Panc1 (cell line): ENCODE data around the gene PIK3CD. TPM values are rescaled to one million over a fixed set of nuclear protein-coding genes. Genes with fewer than 3 reads are reported as not detected.

ENCODE experiments used
- ATAC-seq: fragments of 200-7000 bp; cut with Tn5 transposase; 2 replicates; pipeline ENCODE4 v1.9.1; 2020; ENCODE audit warnings: mild to moderate bottlenecking, moderate library complexity
- BruUV-seq: library from RNA; stranded (reverse); fragments of 400-500 nt; replicated peaks from 2 replicates; lab custom pipeline; 2021; lab: Mats Ljungman, UMichigan
- CTCF ChIA-PET: fragments of 300-600 bp; sonication (Branson Sonifier 250); formaldehyde crosslinking; loops from one replicate; lab custom pipeline; 2022; ENCODE audit warnings: antibody characterized with exemption; lab: Charles Lee
- POLR2A ChIA-PET: fragments of 300-600 bp; sonication (Branson Sonifier 250); formaldehyde crosslinking; loops from one replicate; lab custom pipeline; 2022; ENCODE audit warnings: antibody characterized with exemption; lab: Charles Lee
- DNase-seq: peaks from one replicate; pipeline ENCODE4 v3.0.0-alpha.2; 2010; ENCODE audit warnings: low read depth, low spot score
- H3K27ac ChIP-seq: 2 replicates; pipeline ENCODE4 v1.5.1; 2011; ENCODE audit warnings: mild to moderate bottlenecking, low read length, inconsistent platforms
- H3K27me3 ChIP-seq: fragments of 200-500 bp; sonication (Bioruptor generic); 2 replicates; pipeline ENCODE4 v1.6.0; 2014; ENCODE audit warnings: low read length, inconsistent platforms; ENCODE audit not compliant: control insufficient read depth, insufficient read depth
- H3K36me3 ChIP-seq: fragments of 200-500 bp; sonication (Bioruptor generic); 2 replicates; pipeline ENCODE4 v1.5.1; 2014; ENCODE audit warnings: inconsistent platforms, mild to moderate bottlenecking, low read length, moderate library complexity; ENCODE audit not compliant: control insufficient read depth, insufficient read depth
- H3K4me1 ChIP-seq: 2 replicates; pipeline ENCODE4 v1.5.1; 2011; ENCODE audit warnings: inconsistent platforms, mild to moderate bottlenecking, low read length, moderate library complexity; ENCODE audit not compliant: control insufficient read depth, insufficient read depth
- H3K4me3 ChIP-seq, 2 experiments: 2 replicates each; pipeline ENCODE4 v1.5.1; 2011 to 2012; ENCODE audit warnings: low read depth in 2 of 2, low read length in 2 of 2, mild to moderate bottlenecking in 2 of 2, inconsistent platforms in 1 of 2, moderate library complexity in 1 of 2
- H3K9me3 ChIP-seq: fragments of 200-500 bp; sonication (Bioruptor generic); 2 replicates; pipeline ENCODE4 v1.5.1; 2014; ENCODE audit warnings: low read depth, mild to moderate bottlenecking, inconsistent platforms, low read length, moderate library complexity; ENCODE audit not compliant: control insufficient read depth, insufficient read depth
- POLR2AphosphoS5 ChIP-seq: IDR thresholded peaks from 2 replicates; pipeline ENCODE4 v1.6.1; 2012; ENCODE audit warnings: mild to moderate bottlenecking, low read depth, low read length, moderate library complexity
- SIN3A ChIP-seq: IDR thresholded peaks from 2 replicates; pipeline ENCODE4 v1.6.1; 2012; ENCODE audit warnings: low read depth, mild to moderate bottlenecking, low read length, moderate library complexity, borderline replicate concordance; ENCODE audit not compliant: insufficient read depth
- TCF7L2 ChIP-seq: IDR thresholded peaks from 2 replicates; pipeline ENCODE4 v1.6.1; 2011; ENCODE audit warnings: mild to moderate bottlenecking, low read depth, low read length, inconsistent platforms
- in situ Hi-C: cut with HindIII; loops from 2 replicates; pipeline ENCODE4 v1.10.0; 2016; ENCODE audit warnings: low sequenced_read_pairs, low pct_unique_long_range_greater_than_20kb
- intact Hi-C: fragments of 100-400 bp; cut with micrococcal nuclease; formaldehyde crosslinking; loops from one replicate; pipeline ENCODE4 v1.10.0; 2022; ENCODE audit not compliant: unreplicated experiment
- total RNA-seq: library from RNA; stranded (reverse); gene quantifications from one replicate; pipeline ENCODE4 v1.2.1, GENCODE V29; 2021; ENCODE audit not compliant: unreplicated experiment
- TF ChIP-seq, protein P1 (sequence below), 2 experiments: IDR thresholded peaks; 2 replicates each; pipeline ENCODE4 v1.6.1; 2011 to 2012; ENCODE audit warnings: low read depth in 2 of 2, control low read depth in 1 of 2, low read length in 1 of 2, mild to moderate bottlenecking in 1 of 2, moderate library complexity in 1 of 2; ENCODE audit not compliant: insufficient read depth in 1 of 2
- TF ChIP-seq, protein P2 (sequence below): fragments of 450-650 bp; IDR thresholded peaks from 2 replicates; pipeline ENCODE4 v1.5.1; 2017; ENCODE audit warnings: mild to moderate bottlenecking

Gene PIK3CD
- total RNA-seq, 1 experiment from 2014 or later, result 12.5 TPM

DNA sequence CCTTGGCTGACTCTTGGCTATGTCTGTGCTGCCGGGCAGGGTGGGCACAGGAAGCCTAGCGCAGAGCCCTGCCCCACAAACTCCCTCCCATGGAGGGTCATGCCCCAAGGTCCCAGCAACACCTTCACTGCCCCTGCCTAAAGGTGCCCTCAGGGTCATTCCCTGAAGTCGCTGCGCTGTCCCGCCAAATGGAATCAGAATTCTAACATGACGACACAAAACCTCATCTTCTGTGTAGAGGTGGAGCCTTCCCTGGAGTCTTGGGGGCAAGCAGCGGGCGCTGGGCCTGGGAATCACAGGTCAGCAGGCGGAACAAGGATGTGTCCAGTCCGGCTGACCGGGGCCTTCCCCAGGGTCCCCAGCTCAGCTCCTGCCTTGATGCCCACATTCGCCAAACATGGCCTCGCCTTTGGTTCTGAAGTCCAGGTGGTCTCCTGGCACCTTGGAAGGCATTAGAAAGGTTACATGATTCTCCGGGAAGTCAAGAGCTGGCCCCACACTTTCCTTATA lies 45.5 kb upstream of the PIK3CD start:
- intact Hi-C loops (no loop called here), in situ Hi-C loops (no loop called here)
- Histone ChIP-seq H3K27ac (no peak overlapping the region), H3K4me1 (no peaks in the 10 kb centered on the region), H3K27me3 (no peaks in the 10 kb centered on the region), H3K4me3 (no peak overlapping the region), H3K9me3 (no peaks in the 10 kb centered on the region), H3K36me3 (no peaks in the 10 kb centered on the region; the same call in 1 of the 2 replicates)
- DNase-seq, result no peak
- ChIA-PET CTCF (no interaction called here), POLR2A (interaction anchor here (0.5 to 0.6 kb wide), 2 partner anchors 508 to 632 kb away, joined by 7 to 14 read pairs; no protein-coding TSS in a partner anchor)
- ATAC-seq, result no peak
- BruUV-seq, result no TSS peak
- TF ChIP-seq, protein P1, sequence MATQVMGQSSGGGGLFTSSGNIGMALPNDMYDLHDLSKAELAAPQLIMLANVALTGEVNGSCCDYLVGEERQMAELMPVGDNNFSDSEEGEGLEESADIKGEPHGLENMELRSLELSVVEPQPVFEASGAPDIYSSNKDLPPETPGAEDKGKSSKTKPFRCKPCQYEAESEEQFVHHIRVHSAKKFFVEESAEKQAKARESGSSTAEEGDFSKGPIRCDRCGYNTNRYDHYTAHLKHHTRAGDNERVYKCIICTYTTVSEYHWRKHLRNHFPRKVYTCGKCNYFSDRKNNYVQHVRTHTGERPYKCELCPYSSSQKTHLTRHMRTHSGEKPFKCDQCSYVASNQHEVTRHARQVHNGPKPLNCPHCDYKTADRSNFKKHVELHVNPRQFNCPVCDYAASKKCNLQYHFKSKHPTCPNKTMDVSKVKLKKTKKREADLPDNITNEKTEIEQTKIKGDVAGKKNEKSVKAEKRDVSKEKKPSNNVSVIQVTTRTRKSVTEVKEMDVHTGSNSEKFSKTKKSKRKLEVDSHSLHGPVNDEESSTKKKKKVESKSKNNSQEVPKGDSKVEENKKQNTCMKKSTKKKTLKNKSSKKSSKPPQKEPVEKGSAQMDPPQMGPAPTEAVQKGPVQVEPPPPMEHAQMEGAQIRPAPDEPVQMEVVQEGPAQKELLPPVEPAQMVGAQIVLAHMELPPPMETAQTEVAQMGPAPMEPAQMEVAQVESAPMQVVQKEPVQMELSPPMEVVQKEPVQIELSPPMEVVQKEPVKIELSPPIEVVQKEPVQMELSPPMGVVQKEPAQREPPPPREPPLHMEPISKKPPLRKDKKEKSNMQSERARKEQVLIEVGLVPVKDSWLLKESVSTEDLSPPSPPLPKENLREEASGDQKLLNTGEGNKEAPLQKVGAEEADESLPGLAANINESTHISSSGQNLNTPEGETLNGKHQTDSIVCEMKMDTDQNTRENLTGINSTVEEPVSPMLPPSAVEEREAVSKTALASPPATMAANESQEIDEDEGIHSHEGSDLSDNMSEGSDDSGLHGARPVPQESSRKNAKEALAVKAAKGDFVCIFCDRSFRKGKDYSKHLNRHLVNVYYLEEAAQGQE (IDR thresholded peaks at IDR 0.05; ENCODE audit: insufficient read depth in 1 of 2, low read depth in 2 of 2, low read length in 1 of 2), result no peak
- TF ChIP-seq POLR2AphosphoS5 (no peak), SIN3A (no peak), TCF7L2 (no peak)
- TF ChIP-seq, protein P2, sequence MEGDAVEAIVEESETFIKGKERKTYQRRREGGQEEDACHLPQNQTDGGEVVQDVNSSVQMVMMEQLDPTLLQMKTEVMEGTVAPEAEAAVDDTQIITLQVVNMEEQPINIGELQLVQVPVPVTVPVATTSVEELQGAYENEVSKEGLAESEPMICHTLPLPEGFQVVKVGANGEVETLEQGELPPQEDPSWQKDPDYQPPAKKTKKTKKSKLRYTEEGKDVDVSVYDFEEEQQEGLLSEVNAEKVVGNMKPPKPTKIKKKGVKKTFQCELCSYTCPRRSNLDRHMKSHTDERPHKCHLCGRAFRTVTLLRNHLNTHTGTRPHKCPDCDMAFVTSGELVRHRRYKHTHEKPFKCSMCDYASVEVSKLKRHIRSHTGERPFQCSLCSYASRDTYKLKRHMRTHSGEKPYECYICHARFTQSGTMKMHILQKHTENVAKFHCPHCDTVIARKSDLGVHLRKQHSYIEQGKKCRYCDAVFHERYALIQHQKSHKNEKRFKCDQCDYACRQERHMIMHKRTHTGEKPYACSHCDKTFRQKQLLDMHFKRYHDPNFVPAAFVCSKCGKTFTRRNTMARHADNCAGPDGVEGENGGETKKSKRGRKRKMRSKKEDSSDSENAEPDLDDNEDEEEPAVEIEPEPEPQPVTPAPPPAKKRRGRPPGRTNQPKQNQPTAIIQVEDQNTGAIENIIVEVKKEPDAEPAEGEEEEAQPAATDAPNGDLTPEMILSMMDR, result no peak

- DNase-seq (no peak), ATAC-seq (no peak)
- no peak for TF ChIP-seq SIN3A
- TF ChIP-seq, protein P1 (IDR thresholded peaks at IDR 0.05; ENCODE audit: insufficient read depth in 1 of 2, low read depth in 2 of 2, low read length in 1 of 2), result no peak
- TF ChIP-seq POLR2AphosphoS5, result no peak
- no peak for TF ChIP-seq TCF7L2
- TF ChIP-seq, protein P2, result no peak
- in situ Hi-C loops (no loop called here), intact Hi-C loops (no loop called here)
- Histone ChIP-seq H3K36me3 (no peaks in the 10 kb centered on the region; the same call in 1 of the 2 replicates), H3K4me1 (no peaks in the 10 kb centered on the region), H3K27me3 (no peaks in the 10 kb centered on the region), H3K4me3 (no peak overlapping the region), H3K9me3 (no peaks in the 10 kb centered on the region), H3K27ac (no peak overlapping the region)
- BruUV-seq, result no TSS peak
- CTCF ChIA-PET, result no interaction called here
- POLR2A ChIA-PET, result interaction anchor here (0.6 kb wide), 1 partner anchor 508 kb away, joined by 7 read pairs; no protein-coding TSS in a partner anchor
Measured at GRCh38 chr1:9606458-9606857, 45.1 kb upstream of the PIK3CD start.
